Kidney epithelial cell (primary cell): ENCODE measurements around the gene RPS4Y1. TPM values are rescaled to one million over a fixed set of nuclear protein-coding genes. Genes with fewer than 3 reads are reported as not detected.
"Not testable (repeated sequence)": the region's sequence is repeated elsewhere in the genome, so short reads cannot be mapped to it uniquely, and the experiment has no call there.

Experiments
- DNase-seq: peaks from one replicate; pipeline ENCODE4 v3.0.0-alpha.2; 2010; ENCODE audit warnings: low read depth
- H3K27me3 ChIP-seq: 2 replicates; pipeline ENCODE4 v1.6.0; 2011; ENCODE audit warnings: low read length; ENCODE audit not compliant: control insufficient read depth, insufficient read depth
- H3K36me3 ChIP-seq: 2 replicates; pipeline ENCODE4 v1.5.1; 2011; ENCODE audit warnings: low read length; ENCODE audit not compliant: control insufficient read depth, insufficient read depth
- H3K4me3 ChIP-seq: 2 replicates; pipeline ENCODE4 v1.5.1; 2011; ENCODE audit warnings: low read depth, mild to moderate bottlenecking, control low read depth, low read length
- total RNA-seq: library from RNA; depleted of rRNA; stranded (reverse); fragments of >200 nt; gene quantifications from 2 replicates; pipeline ENCODE4 v1.2.3, GENCODE V29; 2015
- TF ChIP-seq, protein P1 (sequence below): IDR thresholded peaks from 2 replicates; pipeline ENCODE4 v1.5.1; 2011; ENCODE audit warnings: mild to moderate bottlenecking, moderate library complexity, low read length, control low read depth, inconsistent platforms; ENCODE audit not compliant: insufficient read depth, poor library complexity, severe bottlenecking

Gene RPS4Y1
- total RNA-seq, 1 donor from 2014 or later: 478 TPM

GRCh38 chrY:2866581-2866980 is 25.2 kb downstream of the RPS4Y1 start:
- H3K27me3 ChIP-seq: no peaks in the 10 kb centered on the region
- H3K36me3 ChIP-seq: no peaks in the 10 kb centered on the region
- no peak for DNase-seq
- H3K4me3 ChIP-seq: no peak overlapping the region
- TF ChIP-seq, protein P1, sequence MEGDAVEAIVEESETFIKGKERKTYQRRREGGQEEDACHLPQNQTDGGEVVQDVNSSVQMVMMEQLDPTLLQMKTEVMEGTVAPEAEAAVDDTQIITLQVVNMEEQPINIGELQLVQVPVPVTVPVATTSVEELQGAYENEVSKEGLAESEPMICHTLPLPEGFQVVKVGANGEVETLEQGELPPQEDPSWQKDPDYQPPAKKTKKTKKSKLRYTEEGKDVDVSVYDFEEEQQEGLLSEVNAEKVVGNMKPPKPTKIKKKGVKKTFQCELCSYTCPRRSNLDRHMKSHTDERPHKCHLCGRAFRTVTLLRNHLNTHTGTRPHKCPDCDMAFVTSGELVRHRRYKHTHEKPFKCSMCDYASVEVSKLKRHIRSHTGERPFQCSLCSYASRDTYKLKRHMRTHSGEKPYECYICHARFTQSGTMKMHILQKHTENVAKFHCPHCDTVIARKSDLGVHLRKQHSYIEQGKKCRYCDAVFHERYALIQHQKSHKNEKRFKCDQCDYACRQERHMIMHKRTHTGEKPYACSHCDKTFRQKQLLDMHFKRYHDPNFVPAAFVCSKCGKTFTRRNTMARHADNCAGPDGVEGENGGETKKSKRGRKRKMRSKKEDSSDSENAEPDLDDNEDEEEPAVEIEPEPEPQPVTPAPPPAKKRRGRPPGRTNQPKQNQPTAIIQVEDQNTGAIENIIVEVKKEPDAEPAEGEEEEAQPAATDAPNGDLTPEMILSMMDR: no peak

DNA sequence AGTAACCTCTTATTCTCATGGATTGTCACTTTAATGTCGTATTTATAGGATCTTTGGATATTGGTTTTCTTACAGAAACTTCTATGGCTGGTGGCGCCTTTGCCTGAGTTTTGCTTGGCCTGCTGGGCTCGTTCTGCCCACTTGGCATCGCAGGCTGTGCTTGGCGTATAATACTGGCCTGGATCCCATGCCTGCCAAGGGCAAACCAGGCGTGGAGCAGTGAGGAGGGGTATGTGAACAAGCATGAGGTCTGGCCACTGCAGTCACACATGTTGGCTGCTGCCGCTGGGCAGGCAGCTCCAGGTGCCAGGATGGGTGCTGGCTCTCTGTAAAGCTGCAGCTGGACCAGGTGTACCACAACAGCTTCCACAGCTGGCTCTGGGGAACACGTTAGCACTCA is 26.1 kb downstream of the RPS4Y1 start:
- Histone ChIP-seq H3K36me3 (no peaks in the 10 kb centered on the region), H3K4me3 (no peak overlapping the region), H3K27me3 (no peaks in the 10 kb centered on the region)
- TF ChIP-seq, protein P1: no peak
- no peak for DNase-seq

- H3K27me3 ChIP-seq: no peaks in the 10 kb centered on the region
- H3K36me3 ChIP-seq: no peaks in the 10 kb centered on the region
- TF ChIP-seq, protein P1: no peak
- DNase-seq: no peak
- H3K4me3 ChIP-seq: no peak overlapping the region
Observed at GRCh38 chrY:2868035-2868607, 26.7 kb downstream of the RPS4Y1 start.

DNA sequence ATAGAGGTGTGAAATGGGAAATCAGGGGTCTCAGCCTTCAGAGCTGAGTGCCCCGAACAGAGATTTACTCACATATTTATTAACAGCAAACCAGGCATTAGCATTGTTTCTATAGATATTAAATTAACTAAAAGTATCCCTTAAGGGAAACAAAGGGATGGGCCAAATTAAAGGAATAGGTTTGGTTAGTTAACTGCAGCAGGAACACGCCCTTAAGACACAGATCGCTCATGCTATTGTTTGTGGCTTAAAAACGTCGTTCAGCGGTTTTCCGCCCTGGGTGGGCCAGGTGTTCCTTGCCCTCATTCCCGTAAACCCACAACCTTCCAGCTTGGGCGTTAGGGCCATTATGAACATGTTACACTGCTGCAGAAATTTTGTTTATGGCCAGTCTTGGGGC is 30.8 kb downstream of the RPS4Y1 start:
- not testable (repeated sequence) for H3K4me3 ChIP-seq, H3K36me3 ChIP-seq, H3K27me3 ChIP-seq, DNase-seq

DNA sequence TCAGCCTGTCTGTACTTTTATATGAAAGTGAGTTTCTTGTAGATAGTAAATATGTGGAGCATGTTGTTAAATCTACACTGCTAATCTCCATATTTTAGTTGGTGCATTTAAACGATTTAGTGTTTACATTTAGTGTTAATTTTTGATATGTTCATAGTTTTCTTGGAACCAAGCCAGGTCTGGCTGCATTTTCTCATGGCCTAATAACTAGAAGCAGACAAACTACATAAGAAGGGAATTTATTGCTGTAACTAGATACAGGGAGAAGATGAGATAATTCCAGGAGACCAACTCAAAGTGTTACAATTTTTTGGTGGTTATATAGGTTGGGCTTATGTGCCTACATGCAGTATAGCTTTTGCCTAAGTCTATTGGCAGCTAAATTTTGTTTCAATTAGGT is 32.8 kb downstream of the RPS4Y1 start:
- no peak for DNase-seq
- TF ChIP-seq, protein P1: no peak
- Histone ChIP-seq H3K27me3 (no peaks in the 10 kb centered on the region), H3K4me3 (no peak overlapping the region), H3K36me3 (no peaks in the 10 kb centered on the region)

GRCh38 chrY:2883561-2883960 is 42.2 kb downstream of the RPS4Y1 start:
- Histone ChIP-seq H3K36me3 (no peaks in the 10 kb centered on the region), H3K4me3 (no peak overlapping the region), H3K27me3 (no peaks in the 10 kb centered on the region)
- DNase-seq: no peak
- TF ChIP-seq, protein P1: no peak

- no peak for DNase-seq
- Histone ChIP-seq H3K36me3 (no peaks in the 10 kb centered on the region), H3K4me3 (no peak overlapping the region), H3K27me3 (no peaks in the 10 kb centered on the region)
- TF ChIP-seq, protein P1: no peak
Observed at GRCh38 chrY:2885880-2886279, 44.5 kb downstream of the RPS4Y1 start.
